GM18498 (cell line): ENCODE results near the gene SLC37A2.
A peak's percentile ranks its signal among the peaks of the same experiment; 100 is the strongest.
"Not testable (repeated sequence)": the region's sequence is repeated elsewhere in the genome, so short reads cannot be mapped to it uniquely, and the experiment has no call there.

Experiments used
- ATAC-seq: cut with Tn5 transposase; IDR thresholded peaks from one replicate; pipeline ENCODE4 v1.9.1; 2021; ENCODE audit warnings: mild to moderate bottlenecking, moderate library complexity; ENCODE audit not compliant: unreplicated experiment

The SLC37A2 gene

DNA sequence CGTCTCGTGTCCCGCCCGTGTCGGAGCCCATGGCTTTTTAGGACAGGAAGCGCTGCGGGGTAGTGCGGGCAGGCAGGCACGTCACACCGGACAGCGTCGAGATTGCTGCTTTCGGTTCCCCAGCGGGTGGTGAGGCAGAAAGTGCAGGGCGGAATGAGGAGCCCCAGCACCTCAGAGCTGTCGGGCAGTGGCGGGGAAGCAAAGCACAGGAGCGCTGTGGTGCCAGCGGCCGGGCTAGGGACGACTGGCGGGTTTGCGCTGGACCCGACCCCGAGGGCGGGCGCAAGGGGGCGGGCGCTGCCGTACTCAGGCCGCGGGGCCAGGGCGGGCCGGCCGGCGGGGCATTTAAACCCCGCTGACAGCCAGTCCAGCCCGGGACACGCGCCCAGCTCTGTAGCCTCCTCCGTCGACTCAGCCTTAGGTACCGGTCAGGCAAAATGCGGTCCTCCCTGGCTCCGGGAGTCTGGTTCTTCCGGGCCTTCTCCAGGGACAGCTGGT, at the start of gene SLC37A2:
SLC37A2 (plus strand) TSS at position 375 of the 498 bp plus-strand sequence; CDS start at position 438, 63 bp downstream.
- ATAC-seq: peak; percentile 94

DNA sequence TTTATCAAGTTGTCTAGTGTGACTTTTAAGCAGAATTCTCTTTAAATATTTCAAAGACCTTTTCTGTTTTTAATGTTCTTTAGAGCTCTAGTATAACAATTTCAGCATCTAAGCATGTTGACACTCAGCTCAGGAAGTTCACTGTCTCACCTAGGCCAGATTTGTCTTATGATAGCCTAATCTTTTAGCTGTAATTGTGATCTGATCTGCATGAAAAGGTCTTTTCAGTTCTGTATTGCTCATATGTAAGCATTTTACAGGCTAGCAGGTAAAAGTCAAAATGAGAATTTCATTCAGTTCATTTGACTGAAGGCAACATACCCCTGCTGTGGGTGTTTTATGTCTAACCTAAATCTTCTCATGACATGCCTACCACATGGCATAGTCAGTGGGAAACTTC, 46.7 kb upstream of the SLC37A2 start:
- ATAC-seq: no peak

DNA sequence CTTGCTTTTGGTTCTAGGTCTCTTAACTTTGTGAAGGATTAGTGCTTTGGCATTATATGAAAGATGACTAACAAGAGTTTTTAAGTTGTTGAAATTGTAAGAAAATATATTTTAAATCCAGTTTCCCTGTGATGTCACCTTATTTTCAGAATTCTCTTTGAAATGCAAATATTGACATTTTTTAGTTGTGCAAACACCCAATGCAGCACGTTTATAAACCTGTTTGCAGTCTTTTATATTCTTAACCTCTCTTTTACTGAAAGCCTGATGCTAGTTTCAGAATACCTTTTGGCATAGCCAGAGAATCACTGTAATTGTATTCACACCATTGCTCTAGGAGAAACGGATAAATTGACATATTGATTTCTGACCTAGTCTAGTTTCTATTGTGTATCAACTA, 42.8 kb upstream of the SLC37A2 start:
- no peak for ATAC-seq

DNA sequence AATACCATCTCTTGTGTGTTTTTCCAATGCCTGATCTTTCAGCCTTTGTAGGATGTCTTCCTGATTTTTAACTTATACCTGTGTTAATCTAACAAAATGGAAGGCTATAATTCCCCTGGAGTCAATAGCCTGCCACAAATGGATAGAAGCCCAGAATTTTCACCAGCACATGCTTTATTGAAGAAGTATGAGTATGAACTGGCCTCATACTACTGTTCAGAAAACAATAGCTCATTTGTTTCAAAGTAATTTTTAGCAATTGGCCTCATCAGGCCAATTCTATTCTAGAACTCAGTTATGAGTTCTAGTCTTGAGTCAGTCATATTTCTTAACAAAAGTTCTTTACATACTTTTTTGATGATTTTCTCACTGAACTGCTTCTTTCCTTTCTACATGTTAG, 40.6 kb upstream of the SLC37A2 start:
- no peak for ATAC-seq

DNA sequence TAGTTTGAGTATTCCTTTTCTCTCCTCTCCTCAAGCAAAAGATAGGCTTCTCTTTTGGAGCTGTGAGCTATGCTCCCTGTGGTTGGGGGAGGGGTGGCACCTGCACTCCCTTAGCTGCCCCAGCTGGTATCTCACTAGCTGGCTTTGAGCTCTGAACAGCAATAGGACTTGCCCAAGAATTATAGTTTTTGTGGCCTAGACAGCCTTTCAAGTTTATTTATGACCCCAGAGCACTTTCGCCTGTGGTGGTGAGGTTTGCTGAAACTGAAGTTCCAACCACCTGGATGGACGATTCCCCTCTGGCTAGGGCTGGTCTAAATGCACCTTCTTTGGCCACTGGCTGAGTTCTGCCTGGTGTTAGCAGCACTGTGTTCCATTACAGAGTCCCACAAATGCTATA, 37.1 kb upstream of the SLC37A2 start:
- no peak for ATAC-seq

DNA sequence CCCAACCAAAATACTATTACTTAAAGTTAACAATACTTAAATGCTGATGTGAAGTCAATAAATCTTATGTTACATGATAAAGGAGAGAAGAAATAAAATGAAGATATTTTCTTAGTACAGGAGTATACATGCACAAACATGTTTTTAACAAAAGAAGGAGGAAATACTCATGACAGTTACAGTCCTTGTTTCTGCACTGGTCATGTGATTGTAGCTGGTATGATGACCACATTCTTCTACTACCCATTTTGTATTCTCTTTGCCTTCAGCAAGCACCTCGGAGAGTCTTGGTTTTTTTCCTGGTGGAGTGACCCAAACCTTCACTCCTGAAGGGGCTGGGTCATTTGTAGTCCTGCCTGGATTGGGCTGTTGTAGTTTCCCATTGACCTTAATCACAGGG, 33.7 kb upstream of the SLC37A2 start:
- ATAC-seq: not testable (repeated sequence)

DNA sequence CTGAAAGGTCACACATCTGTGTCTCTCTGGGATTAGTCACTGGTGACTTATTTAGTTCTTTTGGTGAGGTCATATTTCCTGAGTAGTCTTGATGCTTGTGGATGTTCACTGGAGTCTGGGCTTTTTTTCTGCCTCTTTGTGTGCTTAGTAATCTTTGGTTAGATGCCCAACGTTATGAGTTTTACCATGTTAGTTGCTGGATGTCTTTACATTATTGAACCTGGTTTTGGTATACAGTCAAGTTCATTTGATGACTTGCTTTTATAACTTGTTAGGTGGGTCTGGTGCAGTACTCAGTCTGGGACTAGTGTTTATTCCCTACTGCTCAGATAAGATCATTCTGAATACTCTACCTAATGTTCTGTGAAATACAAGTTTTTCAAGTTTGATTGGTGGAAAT, 26.2 kb upstream of the SLC37A2 start:
- no peak for ATAC-seq

DNA sequence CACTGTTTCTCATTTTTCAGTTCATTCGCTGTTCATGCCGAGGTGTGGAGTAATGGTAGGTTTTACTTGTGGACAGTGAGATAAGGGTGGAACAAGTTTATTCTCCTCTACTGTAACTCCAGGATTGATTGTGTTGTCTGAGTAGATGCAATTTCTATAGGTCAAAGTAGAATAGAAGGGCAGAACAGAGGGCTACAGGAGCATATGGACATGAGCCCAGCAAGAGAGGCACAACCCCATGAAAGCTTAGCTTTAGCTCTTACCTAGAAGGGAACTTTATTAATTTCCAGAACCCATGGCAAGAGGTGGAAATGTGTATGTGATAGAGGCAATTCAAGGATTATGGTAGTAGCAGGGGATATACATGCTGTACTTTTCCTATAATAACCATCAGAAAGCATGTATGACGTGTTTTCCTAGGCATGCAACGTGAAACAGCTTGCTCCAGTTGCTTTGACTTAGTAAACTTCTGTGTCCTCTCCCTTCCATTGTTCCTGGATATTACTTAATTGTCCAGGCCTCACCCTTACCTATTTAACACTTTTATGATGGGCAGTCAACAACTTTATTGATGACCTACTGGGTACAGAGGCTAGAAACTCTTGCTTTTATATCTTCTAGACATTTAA, 13.8 kb upstream of the SLC37A2 start:
- no peak for ATAC-seq

DNA sequence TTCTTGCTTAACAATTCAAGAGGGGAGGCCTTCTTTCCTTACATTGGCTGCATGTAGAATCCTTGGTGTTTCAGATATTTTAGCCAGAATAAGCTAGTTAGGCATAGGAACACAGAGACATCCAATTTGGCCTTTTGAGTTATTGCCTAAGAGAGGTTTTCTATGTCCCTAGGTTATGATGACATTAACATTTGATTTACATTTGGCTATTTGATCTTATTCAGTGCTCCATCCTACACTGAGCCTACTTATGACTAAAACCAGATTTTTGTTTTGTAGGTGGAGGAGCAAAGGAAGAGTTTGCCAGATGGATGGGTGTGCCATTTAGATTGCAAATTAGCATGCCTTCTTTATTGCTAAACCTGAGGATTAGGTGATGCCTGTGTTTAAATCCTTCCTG, 11.1 kb upstream of the SLC37A2 start:
- ATAC-seq: no peak

DNA sequence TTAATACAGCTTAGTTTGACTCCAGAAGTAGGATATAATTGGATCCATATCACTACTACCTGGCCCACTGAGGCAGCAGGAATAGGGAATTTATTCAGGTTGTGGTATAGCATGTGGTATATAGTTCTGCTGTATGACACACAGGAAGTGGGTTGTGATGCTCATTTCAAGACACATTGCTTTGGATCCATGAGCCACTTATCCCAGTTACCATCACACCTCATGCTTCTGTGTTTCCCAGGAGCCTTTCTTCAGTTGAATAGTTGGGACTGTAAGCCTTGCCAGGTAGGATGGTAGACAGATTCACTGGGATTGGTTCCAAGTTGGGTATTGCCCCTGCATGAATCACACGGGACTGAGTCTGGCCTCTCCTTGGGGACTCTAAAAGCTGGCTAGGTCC, 9.9 kb upstream of the SLC37A2 start:
- no peak for ATAC-seq

DNA sequence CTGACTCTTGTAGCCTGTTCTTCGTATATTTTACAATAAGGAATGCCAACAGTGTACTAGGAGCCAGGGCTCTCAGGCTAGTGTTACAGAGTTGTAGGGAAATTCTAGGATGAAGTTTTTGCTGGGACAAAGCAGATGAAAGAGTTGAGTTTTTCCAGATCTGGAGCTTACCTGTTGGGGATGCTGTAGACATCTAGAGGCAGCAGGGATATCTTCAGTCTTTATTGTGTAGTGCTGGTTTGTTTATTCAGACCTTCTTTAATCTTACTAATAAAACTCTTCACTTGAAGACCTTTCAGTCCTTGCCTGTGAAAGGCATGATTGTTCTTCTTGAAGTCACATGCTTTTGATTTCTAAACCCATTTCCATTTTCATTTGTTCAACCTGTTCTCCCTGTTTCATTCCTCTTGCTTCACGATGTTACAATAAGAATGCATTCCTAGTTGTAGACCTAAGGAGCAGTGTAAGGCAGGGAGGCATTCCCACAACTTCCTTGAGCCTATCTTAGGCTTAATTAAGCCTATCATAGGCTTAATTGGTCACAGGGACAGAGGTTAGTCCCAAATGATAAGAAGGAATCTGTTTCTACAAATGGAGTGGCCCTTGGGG, 7.9 kb upstream of the SLC37A2 start:
- no peak for ATAC-seq

DNA sequence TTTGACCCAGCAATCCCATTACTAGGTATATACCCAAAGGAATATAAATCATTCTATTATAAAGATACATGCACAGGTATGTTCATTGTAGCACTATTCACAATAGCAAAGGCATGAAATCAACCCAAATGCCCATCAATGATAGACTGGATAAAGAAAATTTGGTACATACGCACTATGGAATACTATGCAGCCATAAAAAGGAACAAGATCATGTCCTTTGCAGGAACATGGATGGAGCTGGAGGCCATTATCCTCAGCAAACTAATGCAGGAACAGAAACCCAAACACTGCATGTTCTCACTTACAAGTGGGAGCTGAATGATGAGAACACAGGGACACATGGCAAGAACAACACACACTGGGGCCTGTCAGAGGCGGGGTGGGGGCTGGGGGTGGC, 7.0 kb upstream of the SLC37A2 start:
- not testable (repeated sequence) for ATAC-seq

DNA sequence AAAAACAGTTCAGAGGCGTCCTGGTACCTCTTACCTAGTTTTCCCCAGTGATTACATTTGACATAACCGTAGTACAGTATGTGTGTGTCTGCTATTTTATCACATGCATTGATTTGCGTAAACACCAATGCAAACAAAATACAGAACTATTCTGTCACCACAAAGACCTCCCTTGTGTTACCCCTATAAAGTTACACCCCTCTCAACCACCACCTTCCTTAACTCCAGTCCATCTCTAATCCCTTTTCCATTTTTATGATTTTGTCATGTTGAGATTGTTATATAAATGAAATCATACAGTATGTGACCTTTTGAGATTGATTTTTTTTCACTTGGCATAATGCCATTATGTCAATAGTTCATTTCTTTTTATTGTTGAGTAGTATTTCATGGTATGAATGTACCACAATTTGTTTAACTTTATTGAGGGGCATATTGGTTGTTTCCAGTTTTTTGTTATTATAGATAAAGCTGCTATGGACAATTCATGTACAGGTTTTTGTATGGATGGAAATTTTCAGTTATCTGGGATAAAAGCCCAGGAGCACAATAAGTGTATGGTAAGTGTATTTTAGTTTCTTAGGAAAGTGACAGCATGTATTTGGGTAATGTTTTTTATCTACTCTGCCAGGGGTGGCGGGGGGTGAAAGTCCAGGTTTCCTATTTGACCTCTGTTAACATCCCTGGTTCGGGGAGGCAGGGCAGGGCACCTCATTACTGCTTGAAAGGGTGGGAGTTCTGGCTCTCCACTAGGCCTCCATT, 6.0 kb upstream of the SLC37A2 start:
- no peak for ATAC-seq

DNA sequence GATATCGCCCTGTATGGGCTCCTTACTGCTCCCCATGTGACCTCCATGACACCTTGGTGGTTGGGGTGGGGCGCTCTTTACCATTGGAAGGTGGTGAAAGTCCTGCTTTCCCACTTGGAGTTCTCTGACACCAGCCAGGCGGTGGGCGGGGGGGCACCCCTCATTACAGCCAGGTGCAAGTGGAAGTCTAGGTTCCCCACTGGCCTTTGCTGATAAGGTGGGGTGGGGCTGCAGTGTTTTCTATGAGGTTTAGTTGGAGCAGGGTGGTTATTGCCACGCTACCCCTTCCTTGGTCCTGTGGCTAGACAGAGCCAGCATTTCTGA, 5.5 kb upstream of the SLC37A2 start:
- ATAC-seq: no peak

DNA sequence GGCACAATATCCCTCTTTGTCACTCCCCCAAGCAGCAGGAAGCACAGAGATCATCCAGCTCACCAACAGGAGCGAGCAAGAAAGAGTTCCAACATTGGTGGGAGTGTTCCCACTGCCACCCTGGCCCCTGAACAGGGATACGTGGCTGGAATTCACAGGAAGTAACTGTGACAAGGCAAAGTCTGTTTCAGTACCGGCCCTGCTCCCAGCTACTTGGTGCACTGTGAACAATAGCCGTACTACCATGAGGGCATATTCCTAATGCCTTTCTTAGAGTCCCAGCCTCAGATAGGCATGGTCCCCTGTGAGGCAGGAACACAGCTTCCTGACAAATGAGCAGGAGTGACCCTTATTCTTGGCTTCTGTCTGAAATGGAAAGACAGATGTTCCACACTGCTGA, 1.8 kb upstream of the SLC37A2 start:
- no peak for ATAC-seq

DNA sequence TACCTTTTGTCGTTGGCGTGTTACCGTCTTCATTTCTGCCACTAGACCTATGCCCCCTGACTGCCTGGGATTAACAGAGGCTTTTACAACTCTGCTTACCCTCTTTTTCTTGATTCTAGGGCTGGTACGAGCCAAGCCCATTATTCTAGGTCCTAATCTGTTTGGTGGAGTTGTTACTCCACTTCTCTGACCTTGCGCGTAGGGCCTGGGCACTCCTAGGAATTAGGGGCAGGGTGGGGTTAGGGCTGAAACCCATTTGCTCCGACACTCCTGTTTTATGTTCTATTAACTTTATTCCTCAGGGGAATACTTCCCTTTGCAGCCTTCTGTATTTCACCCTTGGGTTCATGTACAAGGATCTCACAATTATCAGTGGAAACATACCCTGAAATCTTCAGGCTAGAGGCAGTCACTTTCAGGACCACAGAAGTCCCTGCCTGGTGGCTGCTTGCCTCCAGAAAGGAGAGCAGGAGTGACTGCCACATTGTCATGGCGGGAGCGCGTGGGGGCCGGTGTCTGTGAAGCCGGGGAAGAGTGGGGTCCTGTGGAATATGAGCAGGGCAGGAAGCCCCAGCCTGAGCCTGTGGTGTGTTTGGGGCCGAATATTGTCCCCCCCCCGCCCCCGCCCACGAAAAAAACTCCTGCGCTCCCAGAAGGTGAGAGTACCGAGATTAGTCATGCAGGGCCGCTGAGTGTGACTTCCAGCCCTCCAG, 731 bp upstream of the SLC37A2 start:
- peak; percentile 3 for ATAC-seq

DNA sequence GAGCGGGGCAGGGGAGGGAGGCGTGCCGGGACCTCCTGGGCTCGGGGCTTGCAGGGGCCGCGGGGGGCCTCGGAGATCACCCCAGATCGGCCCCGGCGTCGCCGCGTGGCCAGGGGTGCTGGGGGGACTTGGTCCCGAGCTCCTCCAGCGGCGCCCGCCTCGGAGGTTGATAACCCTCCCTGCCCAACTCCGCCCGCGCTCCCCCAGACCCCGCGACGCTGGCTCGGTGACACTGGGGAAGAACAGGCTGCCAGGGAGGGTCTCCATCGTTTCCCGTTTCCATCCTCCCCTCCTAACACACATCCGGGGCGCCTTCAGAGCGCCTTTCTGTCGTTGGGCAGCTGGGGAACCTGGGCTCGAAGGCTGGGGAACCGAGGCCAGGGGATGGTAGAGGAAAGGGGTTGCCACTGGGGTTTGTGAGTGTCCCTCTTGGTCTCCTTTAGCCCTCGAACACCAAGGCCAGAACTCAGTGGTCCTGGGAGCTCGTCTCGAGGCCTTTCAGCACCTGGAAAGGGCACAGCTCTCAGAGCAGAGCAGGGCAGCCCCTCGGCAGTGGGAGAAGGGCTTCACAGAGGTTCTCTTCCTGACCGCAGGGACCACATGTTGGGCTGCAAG, 431 bp downstream of the SLC37A2 start:
- peak; percentile 26 for ATAC-seq

DNA sequence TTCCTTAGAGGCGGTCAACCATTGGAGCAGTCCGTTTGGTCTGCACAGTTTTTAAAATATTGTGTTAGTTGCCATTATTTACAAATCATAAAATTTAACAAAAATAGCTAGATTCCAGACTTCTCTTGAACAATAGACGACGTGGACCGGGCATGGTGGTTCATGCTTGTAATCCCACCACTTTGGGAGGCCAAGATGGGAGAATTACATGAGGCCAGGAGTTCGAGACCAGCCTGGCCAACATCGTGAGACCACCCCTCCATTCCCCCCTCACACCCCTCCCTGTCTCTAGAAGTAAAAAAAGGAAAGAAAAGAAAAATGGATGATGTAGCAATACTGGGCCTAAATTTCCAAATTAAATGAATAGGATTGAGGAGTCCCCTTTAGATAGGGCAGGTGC, 965 bp downstream of the SLC37A2 start:
- ATAC-seq: no peak

DNA sequence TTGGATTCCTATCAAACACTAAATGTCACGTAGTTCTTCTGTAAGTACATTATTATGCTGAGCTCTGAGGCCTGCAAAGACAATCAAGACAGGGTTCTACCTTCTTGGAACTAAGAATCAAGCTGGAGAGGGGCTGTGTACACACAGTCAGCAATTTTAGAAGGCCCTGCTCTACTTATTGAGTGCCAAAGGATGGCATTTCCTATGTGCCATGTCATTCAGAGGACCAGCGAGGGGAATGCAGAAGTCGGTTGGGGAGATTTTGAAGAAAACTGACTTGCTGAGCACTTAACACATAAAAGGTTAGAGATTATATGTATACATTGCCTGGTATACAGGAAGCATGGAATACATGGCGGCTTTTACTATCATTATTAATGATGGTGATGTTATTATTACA, 5.3 kb downstream of the SLC37A2 start:
- no peak for ATAC-seq

DNA sequence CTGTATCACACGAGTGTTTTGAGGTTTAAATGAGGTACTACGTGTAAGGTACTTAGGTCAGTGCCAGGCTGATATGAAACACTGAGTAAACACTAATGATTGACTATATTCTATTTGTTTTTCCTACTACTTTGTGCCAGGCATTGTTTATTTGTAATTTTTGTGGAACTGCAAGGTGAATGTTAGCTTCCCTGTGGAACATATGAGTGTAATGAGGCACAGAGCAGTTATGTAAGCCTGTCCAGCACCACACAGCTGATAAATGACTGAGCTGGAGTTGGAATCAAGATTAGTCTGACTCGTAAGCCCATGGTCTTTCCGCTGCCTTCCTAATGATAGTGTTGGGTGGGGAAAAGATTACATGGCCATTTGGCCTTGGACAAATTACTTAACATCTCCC, 5.9 kb downstream of the SLC37A2 start:
- ATAC-seq: no peak

DNA sequence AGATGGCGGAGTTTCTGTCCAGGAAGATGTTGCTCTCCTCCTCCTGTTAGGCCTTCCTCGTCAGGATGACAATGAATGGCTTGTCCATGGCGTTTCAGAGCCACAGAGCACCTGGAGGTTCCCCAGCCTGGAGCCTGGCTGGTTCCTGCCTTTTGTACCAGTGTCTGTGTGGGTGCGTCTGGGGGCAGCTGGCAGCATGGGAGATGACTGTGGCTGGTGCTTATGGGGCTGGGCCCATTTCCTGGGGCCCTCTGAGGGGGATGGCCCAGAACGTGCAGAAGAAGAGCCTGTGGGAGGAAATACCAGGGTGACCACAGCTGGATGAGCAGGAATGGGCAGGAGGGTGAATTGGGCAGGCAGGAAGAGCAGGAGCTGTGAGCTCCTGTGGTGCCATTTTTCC, 6.7 kb downstream of the SLC37A2 start:
- no peak for ATAC-seq
